NCI-H1092 (cell line): ENCODE data around the gene YDJC.
"Not testable (repeated sequence)": the region's sequence is repeated elsewhere in the genome, so short reads cannot be mapped to it uniquely, and the experiment has no call there.

Experiments used
- DNase-seq: peaks from one replicate; lab custom pipeline; 2025; lab: John Stamatoyannopoulos, UW

Gene YDJC, protein sequence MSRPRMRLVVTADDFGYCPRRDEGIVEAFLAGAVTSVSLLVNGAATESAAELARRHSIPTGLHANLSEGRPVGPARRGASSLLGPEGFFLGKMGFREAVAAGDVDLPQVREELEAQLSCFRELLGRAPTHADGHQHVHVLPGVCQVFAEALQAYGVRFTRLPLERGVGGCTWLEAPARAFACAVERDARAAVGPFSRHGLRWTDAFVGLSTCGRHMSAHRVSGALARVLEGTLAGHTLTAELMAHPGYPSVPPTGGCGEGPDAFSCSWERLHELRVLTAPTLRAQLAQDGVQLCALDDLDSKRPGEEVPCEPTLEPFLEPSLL

GRCh38 chr22:21629255-21630149 is at the start of gene YDJC:
Gene YDJC, minus strand, starts transcription at chr22:21630022. Its CDS starts 8 bp downstream, at chr22:21630014.
- DNase-seq: peak; percentile 90

- DNase-seq: no peak
Measured at GRCh38 chr22:21679383-21679782, 49.6 kb upstream of the YDJC start.

- not testable (repeated sequence) for DNase-seq
Measured at GRCh38 chr22:21678842-21679241, 49.0 kb upstream of the YDJC start.

DNA sequence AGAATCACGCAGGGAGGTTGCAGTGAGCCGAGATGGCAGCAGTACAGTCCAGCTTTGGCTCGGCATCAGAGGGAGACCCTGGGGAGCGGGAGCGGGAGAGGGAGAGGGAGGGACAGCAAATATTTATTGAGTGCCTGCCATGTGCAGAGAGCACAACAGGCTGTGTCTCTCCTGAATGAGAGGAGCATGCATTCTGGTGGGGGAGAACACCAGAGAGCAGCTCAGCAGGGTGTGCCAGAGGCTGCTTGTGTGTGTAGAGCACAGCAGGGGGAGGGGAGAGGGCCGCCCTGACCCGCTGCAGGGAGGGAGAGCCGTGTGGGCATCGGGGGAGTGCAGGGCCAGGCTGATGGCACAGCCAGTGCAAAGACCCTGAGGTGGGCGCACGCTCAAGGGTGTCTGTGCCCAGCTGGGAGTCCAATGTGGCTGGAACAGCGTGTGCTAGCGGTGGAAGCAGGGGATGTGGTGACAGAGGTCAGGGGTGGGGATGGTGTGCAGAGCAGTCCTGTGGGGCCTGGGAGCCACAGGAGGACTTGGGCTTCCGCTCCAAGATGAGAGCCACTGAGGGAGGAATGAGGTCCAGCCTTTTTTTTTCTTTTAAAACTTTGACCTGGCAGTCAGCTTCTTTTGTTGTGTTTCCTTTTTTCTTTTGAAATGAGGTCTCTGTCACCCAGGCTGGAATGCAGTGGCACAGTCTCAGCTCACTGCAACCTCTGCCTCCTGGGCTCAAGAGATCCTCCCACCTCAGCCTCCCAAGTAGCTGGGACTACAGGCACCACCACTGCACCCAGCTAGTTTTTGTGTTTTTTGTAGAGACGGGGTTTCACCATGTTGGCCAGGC is 48.0 kb upstream of the YDJC start:
- no peak for DNase-seq

DNA sequence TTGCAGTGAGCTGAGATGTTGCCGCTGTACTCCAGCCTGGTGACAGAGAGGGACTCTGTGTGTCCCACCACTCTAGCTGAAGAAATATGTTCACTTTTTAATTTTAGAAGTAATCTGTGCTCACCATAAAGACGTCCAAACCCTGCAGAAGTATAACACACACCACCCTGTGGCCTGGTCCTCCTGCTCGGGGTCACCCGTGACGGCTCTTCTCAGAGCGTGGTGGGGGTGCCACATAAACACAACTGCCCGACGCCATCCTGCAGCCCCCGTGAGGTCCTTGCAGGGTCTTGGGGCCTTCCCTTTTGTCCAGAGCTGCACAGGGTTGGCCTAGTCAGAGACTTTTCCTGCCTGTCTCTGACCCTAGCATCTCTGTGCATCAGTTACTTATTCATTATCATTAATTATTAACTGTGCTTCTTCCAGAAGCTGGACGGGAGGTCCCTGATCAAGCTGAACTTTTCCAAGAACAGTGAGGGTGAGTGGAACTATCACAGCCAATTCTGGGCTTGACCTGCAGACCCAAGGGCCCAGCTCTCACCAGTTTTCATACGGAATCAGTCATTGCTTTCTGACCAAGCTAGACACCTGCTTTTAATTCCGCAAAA is 44.9 kb upstream of the YDJC start:
- no peak for DNase-seq

DNA sequence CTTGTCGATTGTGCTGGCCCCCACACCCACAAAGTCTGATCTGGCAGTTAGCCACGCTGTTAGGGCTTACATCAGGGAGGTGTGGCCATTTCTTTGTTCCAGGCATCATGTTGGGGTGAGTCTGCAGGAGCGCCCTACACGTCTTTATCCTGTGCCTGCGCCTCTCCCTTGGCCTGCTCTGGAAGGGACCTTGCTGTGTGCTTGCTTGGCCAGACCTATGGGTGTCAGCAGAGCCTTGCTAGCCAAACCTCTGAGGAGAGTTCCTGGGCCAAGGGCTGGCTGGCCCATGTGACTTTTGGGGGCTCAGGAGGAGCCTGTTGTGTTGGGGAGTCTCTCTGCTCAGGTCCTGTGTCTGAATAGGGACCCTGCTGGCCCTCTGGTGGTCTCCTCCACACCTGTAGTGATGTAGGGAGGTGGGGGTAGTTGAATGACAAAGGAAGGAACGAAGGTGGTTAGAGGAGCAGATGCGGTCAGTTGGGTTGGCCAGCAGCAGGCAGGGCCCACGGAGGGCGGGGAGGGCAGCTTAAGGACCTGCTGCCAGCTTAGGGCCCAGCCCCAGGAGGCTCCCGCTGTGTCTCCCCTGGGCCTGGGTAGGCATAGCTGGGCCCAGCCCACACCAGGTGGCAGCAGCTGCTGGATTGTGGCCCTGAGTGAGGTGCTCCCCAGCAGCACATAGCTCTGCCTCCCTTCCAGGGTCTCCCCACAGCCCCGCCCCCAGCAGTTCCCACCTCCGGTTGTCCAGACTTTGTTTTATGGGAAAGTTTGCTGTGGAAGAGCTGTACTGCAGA is 43.9 kb upstream of the YDJC start:
- DNase-seq: no peak

- no peak for DNase-seq
Measured at GRCh38 chr22:21672107-21672629, 42.3 kb upstream of the YDJC start.

DNA sequence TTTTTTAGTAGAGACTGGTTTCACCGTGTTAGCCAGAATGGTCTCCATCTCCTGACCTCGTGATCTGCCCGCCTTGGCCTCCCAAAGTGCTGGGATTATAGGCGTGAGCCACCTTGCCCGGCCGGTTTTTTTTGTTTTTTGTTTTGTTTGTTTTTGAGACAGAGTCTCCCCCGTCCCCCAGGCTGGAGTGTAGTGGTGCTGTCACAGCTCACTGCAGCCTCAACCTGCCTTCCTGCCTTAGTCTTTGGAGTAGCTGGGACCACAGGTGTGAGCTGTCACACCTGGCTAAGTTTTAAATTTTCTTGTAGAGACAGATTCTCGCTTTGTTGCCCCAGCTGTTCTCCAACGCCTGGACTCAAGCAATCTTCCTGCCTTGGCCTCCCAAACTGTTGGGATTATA is 39.2 kb upstream of the YDJC start:
- DNase-seq: no peak

DNA sequence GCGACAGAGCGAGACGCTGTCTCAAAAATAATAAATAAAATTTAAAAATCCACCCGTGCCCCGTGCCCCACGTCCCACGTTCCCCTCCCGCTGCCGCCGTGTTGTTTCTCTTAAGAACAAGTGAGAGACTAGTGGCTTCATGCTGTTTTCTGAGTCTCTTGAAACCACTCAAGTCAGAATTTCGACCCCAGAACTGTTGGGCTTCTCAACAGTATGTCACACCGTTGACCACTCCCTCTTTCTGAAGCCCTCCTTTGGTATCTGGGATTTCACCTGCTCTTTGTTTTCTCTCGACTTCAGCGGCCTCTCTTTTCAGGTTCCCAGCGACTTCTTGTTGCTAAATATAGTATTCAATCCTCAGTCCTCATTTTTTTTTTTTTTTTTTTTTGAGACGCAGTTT is 37.0 kb upstream of the YDJC start:
- no peak for DNase-seq

DNA sequence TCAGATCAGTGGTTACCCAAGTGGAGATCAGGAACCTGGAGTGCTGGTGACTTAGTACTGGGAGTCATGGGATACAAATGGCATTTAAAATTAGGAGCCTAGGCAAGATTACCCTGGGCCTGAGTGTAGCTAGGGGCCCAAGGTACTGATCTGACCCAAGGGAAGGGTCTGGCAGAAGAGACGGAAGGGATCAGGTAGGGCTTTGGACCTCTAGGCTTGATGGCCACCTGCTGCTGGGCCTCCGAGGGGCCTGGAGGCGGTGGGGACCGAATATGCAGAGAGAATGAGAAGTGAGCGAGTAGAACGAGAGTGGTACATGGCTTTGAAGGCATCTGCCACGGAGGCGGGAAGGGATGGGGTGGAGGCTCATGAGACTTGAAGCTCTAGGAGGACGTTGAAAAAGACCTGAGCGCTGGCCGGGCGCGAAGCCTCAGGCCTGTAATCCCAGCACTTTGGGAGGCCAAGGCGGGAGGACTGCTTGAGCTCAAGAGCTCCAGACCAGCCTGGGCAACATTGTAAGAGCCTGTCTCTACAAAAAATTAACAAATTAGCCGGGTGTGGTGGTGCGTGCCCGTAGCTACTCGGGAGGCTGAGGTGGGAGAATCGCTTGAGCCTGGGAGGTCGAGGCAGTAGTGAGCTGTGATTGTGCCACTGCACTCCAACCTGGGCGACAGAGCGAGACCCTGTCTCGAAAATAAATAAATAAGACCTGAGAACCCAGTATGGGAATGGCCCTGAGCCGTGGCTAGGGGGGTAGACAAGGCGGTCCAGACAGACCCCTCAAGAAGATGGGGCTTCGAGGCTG is 35.4 kb upstream of the YDJC start:
- no peak for DNase-seq

- no peak for DNase-seq
Measured at GRCh38 chr22:21663738-21664137, 33.9 kb upstream of the YDJC start.

DNA sequence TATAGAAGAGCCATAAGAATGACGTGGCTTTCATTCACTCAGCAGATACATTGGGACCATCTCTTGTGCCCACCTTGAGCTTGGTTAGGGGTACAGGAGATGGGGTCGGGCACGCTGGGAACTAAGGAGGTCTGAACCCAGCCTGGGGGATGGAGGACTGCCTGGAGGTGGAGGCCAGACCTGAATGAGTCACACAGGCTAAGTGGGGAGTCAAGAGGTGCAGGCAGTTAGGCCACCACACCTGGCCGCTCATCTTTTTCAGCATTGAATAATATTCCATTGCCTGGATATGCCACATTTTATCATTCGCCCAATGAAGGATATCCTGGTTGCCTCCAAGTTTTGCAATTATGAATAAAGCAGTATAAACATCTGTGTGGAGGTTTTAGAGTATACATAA is 32.2 kb upstream of the YDJC start:
- no peak for DNase-seq

GRCh38 chr22:21660904-21661303 is 31.1 kb upstream of the YDJC start:
- DNase-seq: no peak

DNA sequence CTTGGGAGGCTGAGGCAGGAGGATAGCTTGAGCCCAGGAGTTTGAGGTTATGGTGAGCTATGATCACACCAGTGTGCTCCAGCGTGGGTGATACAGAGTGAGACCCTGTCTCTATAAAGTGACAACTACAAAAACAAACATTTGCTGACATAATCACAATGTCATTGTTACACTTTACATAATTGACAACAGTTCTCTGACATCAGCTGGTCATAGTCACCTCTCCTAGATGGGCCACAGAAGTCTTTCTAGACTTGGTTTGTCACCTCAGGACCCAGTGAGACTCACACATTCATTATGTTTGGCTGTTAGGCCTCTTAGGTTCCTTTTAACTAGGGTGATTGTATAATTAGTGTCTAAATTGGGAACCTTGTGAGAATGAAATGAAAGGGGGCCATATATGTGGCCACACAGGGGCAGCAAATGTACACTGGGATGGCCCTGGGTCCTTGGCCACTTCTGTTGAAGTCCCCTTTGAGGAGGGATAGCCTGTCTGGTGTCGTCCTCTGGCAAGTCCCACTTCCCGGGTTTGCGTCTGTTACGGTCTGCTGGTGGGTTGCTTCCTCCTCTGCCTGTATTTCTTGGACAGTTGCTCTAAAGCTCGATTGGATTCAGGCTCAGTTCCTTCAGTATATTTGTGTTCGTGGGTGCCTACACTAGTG is 30.2 kb upstream of the YDJC start:
- DNase-seq: no peak

DNA sequence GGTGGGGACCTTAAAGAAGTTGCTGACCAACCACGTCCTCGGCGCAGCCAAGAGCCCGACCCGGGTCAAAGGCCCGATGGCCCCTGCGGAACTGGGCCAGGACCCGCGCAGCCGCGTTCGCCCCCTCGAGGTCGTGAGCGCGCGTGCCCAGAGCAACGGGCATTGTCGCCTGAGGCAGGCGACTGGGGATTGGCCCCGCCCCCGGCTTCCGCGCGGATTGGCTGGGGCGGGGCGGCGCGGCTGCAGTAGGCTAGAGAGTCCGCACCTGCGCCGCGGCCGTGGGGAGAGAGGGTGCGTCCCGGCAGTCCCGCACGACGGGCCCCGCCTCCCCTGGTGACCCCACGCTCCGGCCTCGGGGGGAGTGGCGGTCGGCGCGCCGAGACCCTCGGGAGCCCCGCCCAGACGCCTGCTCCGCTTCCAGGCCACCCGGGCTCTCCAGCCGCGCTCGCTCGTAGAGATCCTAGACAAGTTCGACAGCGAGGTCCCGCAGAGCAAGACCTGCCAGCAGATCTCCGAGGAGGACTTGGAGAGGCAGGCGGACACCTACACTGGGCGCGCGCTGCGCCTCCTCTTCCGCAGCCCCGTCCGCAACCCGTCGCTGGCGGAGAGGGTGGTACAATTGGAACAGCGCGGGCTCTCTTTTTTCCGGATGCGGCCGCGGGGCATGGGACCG is 27.7 kb upstream of the YDJC start:
- peak; percentile 91 for DNase-seq

DNA sequence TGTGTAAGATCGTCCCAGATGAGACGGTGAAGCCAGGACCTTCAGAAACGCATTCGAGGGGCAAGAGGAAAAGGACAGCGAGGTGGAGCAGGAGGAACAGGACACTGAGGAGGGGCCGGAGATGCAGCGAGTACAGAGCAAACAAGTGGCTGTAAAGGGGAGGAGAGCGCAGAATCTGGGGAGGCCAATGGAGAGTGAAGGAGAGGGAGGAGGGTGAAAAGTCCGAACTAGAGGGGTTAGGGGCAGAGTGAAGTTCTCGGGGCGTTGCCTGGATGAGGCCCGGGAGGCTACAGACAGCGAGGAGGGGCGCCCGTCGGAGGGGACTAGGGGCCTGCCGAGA is 27.2 kb upstream of the YDJC start:
- no peak for DNase-seq

GRCh38 chr22:21652547-21653545 is 23.0 kb upstream of the YDJC start:
- DNase-seq: no peak
